Measurements from ENCODE around the gene LAIR1.
"Not testable (repeated sequence)": the region's sequence is repeated elsewhere in the genome, so short reads cannot be mapped to it uniquely, and the experiment has no call there.

The LAIR1 gene

GRCh38 chr19:54335164-54335563 is 29.6 kb downstream of the LAIR1 start:
- H3K9me3 ChIP-seq (ENCODE audit: control insufficient read depth in 2 of 2, low read length in 2 of 2): no peaks in the 10 kb centered on the region
- no peaks in the 10 kb centered on the region for H3K4me1 ChIP-seq (ENCODE audit: control insufficient read depth in 2 of 2, insufficient read depth in 2 of 2, low read length in 2 of 2)
- no peak overlapping the region for H3K9ac ChIP-seq (ENCODE audit: low read depth in 1 of 2, low read length in 2 of 2)
- H3K36me3 ChIP-seq (ENCODE audit: control insufficient read depth in 2 of 2, insufficient read depth in 2 of 2, low read length in 2 of 2): no peaks in the 10 kb centered on the region
- H3K4me3 ChIP-seq (ENCODE audit: low read length in 2 of 2): no peak overlapping the region
- H3K27ac ChIP-seq (ENCODE audit: low read depth in 2 of 2, low read length in 2 of 2): no peak overlapping the region
- no peaks in the 10 kb centered on the region for H3K27me3 ChIP-seq (ENCODE audit: control insufficient read depth in 2 of 2, insufficient read depth in 2 of 2, low read length in 2 of 2)

GRCh38 chr19:54333586-54334298 is 31.0 kb downstream of the LAIR1 start:
- Histone ChIP-seq H3K27ac (ENCODE audit: low read depth in 2 of 2, low read length in 2 of 2) (no peak overlapping the region), H3K36me3 (ENCODE audit: control insufficient read depth in 2 of 2, insufficient read depth in 2 of 2, low read length in 2 of 2) (no peaks in the 10 kb centered on the region), H3K4me1 (ENCODE audit: control insufficient read depth in 2 of 2, insufficient read depth in 2 of 2, low read length in 2 of 2) (no peaks in the 10 kb centered on the region), H3K27me3 (ENCODE audit: control insufficient read depth in 2 of 2, insufficient read depth in 2 of 2, low read length in 2 of 2) (no peaks in the 10 kb centered on the region), H3K9ac (ENCODE audit: low read depth in 1 of 2, low read length in 2 of 2) (no peak overlapping the region), H3K9me3 (ENCODE audit: control insufficient read depth in 2 of 2, low read length in 2 of 2) (no peaks in the 10 kb centered on the region), H3K4me3 (ENCODE audit: low read length in 2 of 2) (no peak overlapping the region)

- no peaks in the 10 kb centered on the region for H3K4me1 ChIP-seq (ENCODE audit: control insufficient read depth in 2 of 2, insufficient read depth in 2 of 2, low read length in 2 of 2)
- no peaks in the 10 kb centered on the region for H3K9me3 ChIP-seq (ENCODE audit: control insufficient read depth in 2 of 2, low read length in 2 of 2)
- H3K4me3 ChIP-seq (ENCODE audit: low read length in 2 of 2): no peak overlapping the region
- H3K27me3 ChIP-seq (ENCODE audit: control insufficient read depth in 2 of 2, insufficient read depth in 2 of 2, low read length in 2 of 2): no peaks in the 10 kb centered on the region
- no peaks in the 10 kb centered on the region for H3K36me3 ChIP-seq (ENCODE audit: control insufficient read depth in 2 of 2, insufficient read depth in 2 of 2, low read length in 2 of 2)
- no peak overlapping the region for H3K9ac ChIP-seq (ENCODE audit: low read depth in 1 of 2, low read length in 2 of 2)
- no peak overlapping the region for H3K27ac ChIP-seq (ENCODE audit: low read depth in 2 of 2, low read length in 2 of 2)
Observed at GRCh38 chr19:54332149-54332548, 32.6 kb downstream of the LAIR1 start.

GRCh38 chr19:54331626-54332025 is 33.1 kb downstream of the LAIR1 start:
- Histone ChIP-seq H3K27me3 (ENCODE audit: control insufficient read depth in 2 of 2, insufficient read depth in 2 of 2, low read length in 2 of 2) (no peaks in the 10 kb centered on the region), H3K36me3 (ENCODE audit: control insufficient read depth in 2 of 2, insufficient read depth in 2 of 2, low read length in 2 of 2) (no peaks in the 10 kb centered on the region), H3K27ac (ENCODE audit: low read depth in 2 of 2, low read length in 2 of 2) (no peak overlapping the region), H3K9me3 (ENCODE audit: control insufficient read depth in 2 of 2, low read length in 2 of 2) (no peaks in the 10 kb centered on the region), H3K9ac (ENCODE audit: low read depth in 1 of 2, low read length in 2 of 2) (no peak overlapping the region), H3K4me3 (ENCODE audit: low read length in 2 of 2) (no peak overlapping the region), H3K4me1 (ENCODE audit: control insufficient read depth in 2 of 2, insufficient read depth in 2 of 2, low read length in 2 of 2) (no peaks in the 10 kb centered on the region)

GRCh38 chr19:54329476-54330165 is 35.1 kb downstream of the LAIR1 start:
- Histone ChIP-seq H3K27me3 (ENCODE audit: control insufficient read depth in 2 of 2, insufficient read depth in 2 of 2, low read length in 2 of 2) (no peaks in the 10 kb centered on the region), H3K4me1 (ENCODE audit: control insufficient read depth in 2 of 2, insufficient read depth in 2 of 2, low read length in 2 of 2) (no peaks in the 10 kb centered on the region), H3K36me3 (ENCODE audit: control insufficient read depth in 2 of 2, insufficient read depth in 2 of 2, low read length in 2 of 2) (no peaks in the 10 kb centered on the region), H3K9ac (ENCODE audit: low read depth in 1 of 2, low read length in 2 of 2) (no peak overlapping the region), H3K27ac (ENCODE audit: low read depth in 2 of 2, low read length in 2 of 2) (no peak overlapping the region), H3K4me3 (ENCODE audit: low read length in 2 of 2) (no peak overlapping the region), H3K9me3 (ENCODE audit: control insufficient read depth in 2 of 2, low read length in 2 of 2) (no peaks in the 10 kb centered on the region)

GRCh38 chr19:54328781-54329180 is 36.0 kb downstream of the LAIR1 start:
- H3K9me3 ChIP-seq (ENCODE audit: control insufficient read depth in 2 of 2, low read length in 2 of 2); H3K27ac ChIP-seq (ENCODE audit: low read depth in 2 of 2, low read length in 2 of 2); H3K4me3 ChIP-seq (ENCODE audit: low read length in 2 of 2); H3K9ac ChIP-seq (ENCODE audit: low read depth in 1 of 2, low read length in 2 of 2); H3K36me3 ChIP-seq (ENCODE audit: control insufficient read depth in 2 of 2, insufficient read depth in 2 of 2, low read length in 2 of 2); H3K4me1 ChIP-seq (ENCODE audit: control insufficient read depth in 2 of 2, insufficient read depth in 2 of 2, low read length in 2 of 2); H3K27me3 ChIP-seq (ENCODE audit: control insufficient read depth in 2 of 2, insufficient read depth in 2 of 2, low read length in 2 of 2): not testable (repeated sequence)

GRCh38 chr19:54325631-54326030 is 39.1 kb downstream of the LAIR1 start:
- Histone ChIP-seq H3K27me3 (ENCODE audit: control insufficient read depth in 2 of 2, insufficient read depth in 2 of 2, low read length in 2 of 2) (no peaks in the 10 kb centered on the region), H3K27ac (ENCODE audit: low read depth in 2 of 2, low read length in 2 of 2) (no peak overlapping the region), H3K36me3 (ENCODE audit: control insufficient read depth in 2 of 2, insufficient read depth in 2 of 2, low read length in 2 of 2) (no peaks in the 10 kb centered on the region)

GRCh38 chr19:54325194-54325621 is 39.5 kb downstream of the LAIR1 start:
- H3K4me1 ChIP-seq (ENCODE audit: control insufficient read depth in 2 of 2, insufficient read depth in 2 of 2, low read length in 2 of 2): no peaks in the 10 kb centered on the region
- H3K27ac ChIP-seq (ENCODE audit: low read depth in 2 of 2, low read length in 2 of 2): no peak overlapping the region
- H3K4me3 ChIP-seq (ENCODE audit: low read length in 2 of 2): no peak overlapping the region
- no peaks in the 10 kb centered on the region for H3K9me3 ChIP-seq (ENCODE audit: control insufficient read depth in 2 of 2, low read length in 2 of 2)
- no peaks in the 10 kb centered on the region for H3K27me3 ChIP-seq (ENCODE audit: control insufficient read depth in 2 of 2, insufficient read depth in 2 of 2, low read length in 2 of 2)
- no peaks in the 10 kb centered on the region for H3K36me3 ChIP-seq (ENCODE audit: control insufficient read depth in 2 of 2, insufficient read depth in 2 of 2, low read length in 2 of 2)
- no peak overlapping the region for H3K9ac ChIP-seq (ENCODE audit: low read depth in 1 of 2, low read length in 2 of 2)

More at GRCh38 chr19:54325631-54326030, 39.1 kb downstream of the LAIR1 start:
- Histone ChIP-seq H3K9ac (ENCODE audit: low read depth in 1 of 2, low read length in 2 of 2) (no peak overlapping the region), H3K4me1 (ENCODE audit: control insufficient read depth in 2 of 2, insufficient read depth in 2 of 2, low read length in 2 of 2) (no peaks in the 10 kb centered on the region), H3K9me3 (ENCODE audit: control insufficient read depth in 2 of 2, low read length in 2 of 2) (no peaks in the 10 kb centered on the region), H3K4me3 (ENCODE audit: low read length in 2 of 2) (no peak overlapping the region)

- Histone ChIP-seq H3K9ac (ENCODE audit: low read depth in 1 of 2, low read length in 2 of 2) (no peak overlapping the region), H3K36me3 (ENCODE audit: control insufficient read depth in 2 of 2, insufficient read depth in 2 of 2, low read length in 2 of 2) (no peaks in the 10 kb centered on the region), H3K9me3 (ENCODE audit: control insufficient read depth in 2 of 2, low read length in 2 of 2) (no peaks in the 10 kb centered on the region), H3K27me3 (ENCODE audit: control insufficient read depth in 2 of 2, insufficient read depth in 2 of 2, low read length in 2 of 2) (no peaks in the 10 kb centered on the region), H3K27ac (ENCODE audit: low read depth in 2 of 2, low read length in 2 of 2) (no peak overlapping the region), H3K4me1 (ENCODE audit: control insufficient read depth in 2 of 2, insufficient read depth in 2 of 2, low read length in 2 of 2) (no peaks in the 10 kb centered on the region), H3K4me3 (ENCODE audit: low read length in 2 of 2) (no peak overlapping the region)
Observed at GRCh38 chr19:54324071-54324470, 40.7 kb downstream of the LAIR1 start.

GRCh38 chr19:54322934-54323333 is 41.8 kb downstream of the LAIR1 start:
- not testable (repeated sequence) for H3K36me3 ChIP-seq (ENCODE audit: control insufficient read depth in 2 of 2, insufficient read depth in 2 of 2, low read length in 2 of 2); H3K9me3 ChIP-seq (ENCODE audit: control insufficient read depth in 2 of 2, low read length in 2 of 2); H3K4me1 ChIP-seq (ENCODE audit: control insufficient read depth in 2 of 2, insufficient read depth in 2 of 2, low read length in 2 of 2); H3K4me3 ChIP-seq (ENCODE audit: low read length in 2 of 2); H3K9ac ChIP-seq (ENCODE audit: low read depth in 1 of 2, low read length in 2 of 2); H3K27ac ChIP-seq (ENCODE audit: low read depth in 2 of 2, low read length in 2 of 2); H3K27me3 ChIP-seq (ENCODE audit: control insufficient read depth in 2 of 2, insufficient read depth in 2 of 2, low read length in 2 of 2)

Data from mucosa of rectum (tissue), 2 donors.